Measurements from ENCODE around the gene MEIS1.

The MEIS1 gene

GRCh38 chr2:66431846-66432587 is 2.9 kb upstream of the MEIS1 start:
- DNase-seq (ENCODE audit: low read depth) = no peak

- no peak for DNase-seq (ENCODE audit: low read depth)
These were observed 1.9 kb upstream of the MEIS1 start for GRCh38 chr2:66432801-66433694.

GRCh38 chr2:66433695-66433944 is 1.3 kb upstream of the MEIS1 start:
- DNase-seq (ENCODE audit: low read depth) = no peak

GRCh38 chr2:66433945-66434678 is 813 bp upstream of the MEIS1 start:
- DNase-seq (ENCODE audit: low read depth) = no peak

GRCh38 chr2:66435549-66435875 is 587 bp downstream of the MEIS1 start:
- DNase-seq (ENCODE audit: low read depth) = no peak

GRCh38 chr2:66435963-66436362 is 1.0 kb downstream of the MEIS1 start:
- DNase-seq (ENCODE audit: low read depth) = no peak

- DNase-seq (ENCODE audit: low read depth) = no peak
These were observed 1.7 kb downstream of the MEIS1 start for GRCh38 chr2:66436581-66437001.

GRCh38 chr2:66437109-66437690 is 2.3 kb downstream of the MEIS1 start:
- no peak for DNase-seq (ENCODE audit: low read depth)

GRCh38 chr2:66437691-66438497 is 3.0 kb downstream of the MEIS1 start:
- no peak for DNase-seq (ENCODE audit: low read depth)

- no peak for DNase-seq (ENCODE audit: low read depth)
These were observed 3.5 kb downstream of the MEIS1 start for GRCh38 chr2:66438498-66438833.

- no peak for DNase-seq (ENCODE audit: low read depth)
These were observed 4.2 kb downstream of the MEIS1 start for GRCh38 chr2:66438891-66439811.

GRCh38 chr2:66439812-66440542 is 5.1 kb downstream of the MEIS1 start:
- DNase-seq (ENCODE audit: low read depth) = no peak

- DNase-seq (ENCODE audit: low read depth) = no peak
These were observed 6.0 kb downstream of the MEIS1 start for GRCh38 chr2:66440708-66441497.

GRCh38 chr2:66441581-66442320 is 6.8 kb downstream of the MEIS1 start:
- no peak for DNase-seq (ENCODE audit: low read depth)

- no peak for DNase-seq (ENCODE audit: low read depth)
These were observed 7.7 kb downstream of the MEIS1 start for GRCh38 chr2:66442516-66443185.

- no peak for DNase-seq (ENCODE audit: low read depth)
These were observed 8.5 kb downstream of the MEIS1 start for GRCh38 chr2:66443186-66443978.
